Endothelial cell of umbilical vein (primary cell): ENCODE data around the gene PVR.
"Not testable (repeated sequence)": the region's sequence is repeated elsewhere in the genome, so short reads cannot be mapped to it uniquely, and the experiment has no call there.

Experiments used
- EZH2 ChIP-seq: IDR thresholded peaks from 2 replicates; pipeline ENCODE4 v1.6.1; 2012; ENCODE audit warnings: borderline replicate concordance, low read depth, mild to moderate bottlenecking, moderate library complexity, low read length, inconsistent platforms; ENCODE audit not compliant: severe bottlenecking
- FOS ChIP-seq: IDR thresholded peaks from 2 replicates; pipeline ENCODE4 v1.6.1; 2011; ENCODE audit warnings: mild to moderate bottlenecking, low read length, moderate library complexity, borderline replicate concordance; ENCODE audit not compliant: insufficient read depth
- GATA2 ChIP-seq: IDR thresholded peaks from 2 replicates; pipeline ENCODE4 v1.7.0; 2011; ENCODE audit warnings: low read depth, mild to moderate bottlenecking, moderate library complexity, mixed read lengths, low read length; ENCODE audit not compliant: insufficient read length, insufficient read depth
- JUN ChIP-seq: IDR thresholded peaks from 2 replicates; pipeline ENCODE4 v1.6.1; 2011; ENCODE audit warnings: borderline replicate concordance, low read depth; ENCODE audit not compliant: insufficient read length, insufficient read depth
- MYC ChIP-seq: IDR thresholded peaks from one replicate; pipeline ENCODE4 v1.6.1; 2011; ENCODE audit warnings: mild to moderate bottlenecking, low read depth, low read length
- POLR2A ChIP-seq: IDR thresholded peaks from 2 replicates; pipeline ENCODE4 v1.6.1; 2012; ENCODE audit warnings: low read depth, mild to moderate bottlenecking, control low read depth, low read length
- POLR2AphosphoS5 ChIP-seq: IDR thresholded peaks from 2 replicates; pipeline ENCODE4 v1.6.1; 2012; ENCODE audit warnings: low read depth, mild to moderate bottlenecking, control low read depth, low read length, moderate library complexity; ENCODE audit not compliant: insufficient read depth
- TF ChIP-seq, protein P1 (sequence below), 2 donors: IDR thresholded peaks; 1 replicate in 1 of 2; 2 replicates in 1 of 2; pipeline ENCODE4 v1.5.1; 2011; ENCODE audit warnings: low read length in 2 of 2, mild to moderate bottlenecking in 2 of 2, moderate library complexity in 2 of 2, control low read depth in 1 of 2, inconsistent platforms in 1 of 2, low read depth in 1 of 2; ENCODE audit not compliant: insufficient read depth in 1 of 2; ENCODE audit errors: extremely low read depth in 1 of 2
- TF ChIP-seq, protein P2 (sequence below): IDR thresholded peaks from 2 replicates; pipeline ENCODE4 v1.6.1; 2011; ENCODE audit not compliant: insufficient read depth, insufficient read length

DNA sequence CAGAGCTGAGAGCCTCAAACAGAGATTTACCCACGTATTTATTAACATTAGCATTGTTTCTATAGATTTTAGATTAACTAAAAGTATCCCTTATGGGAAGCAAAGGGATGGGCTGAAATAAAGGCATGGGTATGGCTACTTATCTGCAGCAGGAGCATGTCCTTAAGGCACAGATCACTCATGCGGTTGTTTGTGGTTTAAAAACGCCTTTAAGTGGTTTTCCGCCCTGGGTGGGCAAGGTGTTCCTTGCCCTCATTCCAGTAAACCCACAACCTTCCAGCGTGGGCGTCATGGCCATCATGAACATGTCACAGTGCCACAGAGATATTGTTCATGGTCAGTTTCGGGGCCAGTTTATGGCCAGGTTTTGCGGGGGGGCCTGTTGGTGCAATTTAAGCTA is 12.1 kb upstream of the PVR start:
- TF ChIP-seq GATA2, EZH2, POLR2AphosphoS5, POLR2A, JUN, MYC, FOS: not testable (repeated sequence)
- TF ChIP-seq, protein P1, sequence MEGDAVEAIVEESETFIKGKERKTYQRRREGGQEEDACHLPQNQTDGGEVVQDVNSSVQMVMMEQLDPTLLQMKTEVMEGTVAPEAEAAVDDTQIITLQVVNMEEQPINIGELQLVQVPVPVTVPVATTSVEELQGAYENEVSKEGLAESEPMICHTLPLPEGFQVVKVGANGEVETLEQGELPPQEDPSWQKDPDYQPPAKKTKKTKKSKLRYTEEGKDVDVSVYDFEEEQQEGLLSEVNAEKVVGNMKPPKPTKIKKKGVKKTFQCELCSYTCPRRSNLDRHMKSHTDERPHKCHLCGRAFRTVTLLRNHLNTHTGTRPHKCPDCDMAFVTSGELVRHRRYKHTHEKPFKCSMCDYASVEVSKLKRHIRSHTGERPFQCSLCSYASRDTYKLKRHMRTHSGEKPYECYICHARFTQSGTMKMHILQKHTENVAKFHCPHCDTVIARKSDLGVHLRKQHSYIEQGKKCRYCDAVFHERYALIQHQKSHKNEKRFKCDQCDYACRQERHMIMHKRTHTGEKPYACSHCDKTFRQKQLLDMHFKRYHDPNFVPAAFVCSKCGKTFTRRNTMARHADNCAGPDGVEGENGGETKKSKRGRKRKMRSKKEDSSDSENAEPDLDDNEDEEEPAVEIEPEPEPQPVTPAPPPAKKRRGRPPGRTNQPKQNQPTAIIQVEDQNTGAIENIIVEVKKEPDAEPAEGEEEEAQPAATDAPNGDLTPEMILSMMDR (IDR thresholded peaks at IDR 0.05; ENCODE audit: extremely low read depth in 1 of 2, insufficient read depth in 1 of 2, low read depth in 1 of 2, low read length in 2 of 2), result not testable (repeated sequence)
- TF ChIP-seq, protein P2, sequence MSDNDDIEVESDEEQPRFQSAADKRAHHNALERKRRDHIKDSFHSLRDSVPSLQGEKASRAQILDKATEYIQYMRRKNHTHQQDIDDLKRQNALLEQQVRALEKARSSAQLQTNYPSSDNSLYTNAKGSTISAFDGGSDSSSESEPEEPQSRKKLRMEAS, result not testable (repeated sequence)
